ENCODE results near the gene SFRP4. TPM values are rescaled to one million over a fixed set of nuclear protein-coding genes. Genes with fewer than 3 reads are reported as not detected.
"Not testable (repeated sequence)": the region's sequence is repeated elsewhere in the genome, so short reads cannot be mapped to it uniquely, and the experiment has no call there.

Gene SFRP4
- total RNA-seq, 1 donor from 2014 or later = 6.4 TPM

GRCh38 chr7:37956791-37957190, 40.2 kb upstream of the SFRP4 start:
- TF ChIP-seq CTCF (IDR thresholded peaks at IDR 0.05; ENCODE audit: unreplicated experiment) = no peak
- H3K4me3 Mint-ChIP-seq = no peak overlapping the region
- no peak overlapping the region for H3K27ac Mint-ChIP-seq
- no peaks in the 10 kb centered on the region for H3K27me3 Mint-ChIP-seq (ENCODE audit: low read depth)
- no peaks in the 10 kb centered on the region for H3K36me3 Mint-ChIP-seq
- H3K4me1 Mint-ChIP-seq = no peaks in the 10 kb centered on the region
- H3K9me3 Mint-ChIP-seq = no peaks in the 10 kb centered on the region
- DNase-seq (ENCODE audit: low spot score in 2 of 2, unreplicated experiment in 2 of 2) = no peak

- not testable (repeated sequence) for H3K27ac Mint-ChIP-seq; DNase-seq (ENCODE audit: low spot score in 2 of 2, unreplicated experiment in 2 of 2); H3K9me3 Mint-ChIP-seq; H3K4me3 Mint-ChIP-seq; H3K27me3 Mint-ChIP-seq (ENCODE audit: low read depth); H3K4me1 Mint-ChIP-seq; H3K36me3 Mint-ChIP-seq
Measured at GRCh38 chr7:37954217-37954616, 37.6 kb upstream of the SFRP4 start.

- no peaks in the 10 kb centered on the region for H3K4me1 Mint-ChIP-seq
Measured at GRCh38 chr7:37952240-37952639, 35.6 kb upstream of the SFRP4 start.

GRCh38 chr7:37947941-37948210, 31.3 kb upstream of the SFRP4 start:
- H3K27me3 Mint-ChIP-seq (ENCODE audit: low read depth) = no peaks in the 10 kb centered on the region
- no peak overlapping the region for H3K4me3 Mint-ChIP-seq
- peaks cover 3% of the 10 kb centered on the region for H3K36me3 Mint-ChIP-seq
- DNase-seq (ENCODE audit: low spot score in 2 of 2, unreplicated experiment in 2 of 2) = no peak
- peaks cover 12% of the 10 kb centered on the region for H3K4me1 Mint-ChIP-seq
- H3K9me3 Mint-ChIP-seq = no peaks in the 10 kb centered on the region
- no peak for TF ChIP-seq CTCF (IDR thresholded peaks at IDR 0.05; ENCODE audit: unreplicated experiment)
- no peak overlapping the region for H3K27ac Mint-ChIP-seq

More at GRCh38 chr7:37952240-37952639, 35.6 kb upstream of the SFRP4 start:
- TF ChIP-seq CTCF (IDR thresholded peaks at IDR 0.05; ENCODE audit: unreplicated experiment) = no peak
- Mint-ChIP-seq H3K36me3 (peaks cover 3% of the 10 kb centered on the region), H3K27me3 (ENCODE audit: low read depth) (no peaks in the 10 kb centered on the region), H3K9me3 (no peaks in the 10 kb centered on the region), H3K27ac (no peak overlapping the region), H3K4me3 (no peak overlapping the region)
- no peak for DNase-seq (ENCODE audit: low spot score in 2 of 2, unreplicated experiment in 2 of 2)

- Mint-ChIP-seq H3K27me3 (ENCODE audit: low read depth) (no peaks in the 10 kb centered on the region), H3K4me1 (peaks cover 12% of the 10 kb centered on the region), H3K36me3 (peaks cover 3% of the 10 kb centered on the region), H3K4me3 (no peak overlapping the region), H3K27ac (no peak overlapping the region), H3K9me3 (no peaks in the 10 kb centered on the region)
- TF ChIP-seq CTCF (IDR thresholded peaks at IDR 0.05; ENCODE audit: unreplicated experiment) = no peak
- no peak for DNase-seq (ENCODE audit: low spot score in 2 of 2, unreplicated experiment in 2 of 2)
Measured at GRCh38 chr7:37947138-37947940, 30.7 kb upstream of the SFRP4 start.

GRCh38 chr7:37945336-37945735, 28.7 kb upstream of the SFRP4 start:
- H3K36me3 Mint-ChIP-seq = peaks cover 3% of the 10 kb centered on the region
- H3K4me3 Mint-ChIP-seq = no peak overlapping the region
- H3K27ac Mint-ChIP-seq = no peak overlapping the region
- no peak for TF ChIP-seq CTCF (IDR thresholded peaks at IDR 0.05; ENCODE audit: unreplicated experiment)
- H3K9me3 Mint-ChIP-seq = no peaks in the 10 kb centered on the region
- H3K27me3 Mint-ChIP-seq (ENCODE audit: low read depth) = no peaks in the 10 kb centered on the region
- DNase-seq (ENCODE audit: low spot score in 2 of 2, unreplicated experiment in 2 of 2) = no peak
- peaks cover 12% of the 10 kb centered on the region for H3K4me1 Mint-ChIP-seq
